ENCODE measurements around the gene CFAP77. TPM values are rescaled to one million over a fixed set of nuclear protein-coding genes. Genes with fewer than 3 reads are reported as not detected.
"Not testable (repeated sequence)": the region's sequence is repeated elsewhere in the genome, so short reads cannot be mapped to it uniquely, and the experiment has no call there.

Gene CFAP77
- total and polyA plus RNA-seq, 2 of the 13 experiments (the other 11 are each of a cell fraction or from before 2014, with no cell fraction given), result not detected

GRCh38 chr9:132378416-132378815 lies 31.6 kb upstream of the CFAP77 start:
- not testable (repeated sequence) for ATAC-seq

GRCh38 chr9:132381966-132382541 lies 28.0 kb upstream of the CFAP77 start:
- Histone ChIP-seq H3K4me1 (ENCODE audit: insufficient read depth, low read length) (no peaks in the 10 kb centered on the region), H3K4me3 (replicated peaks in 1 of 3; ENCODE audit: insufficient read depth in 1 of 3, low read depth in 2 of 3, low read length in 3 of 3) (no peak overlapping the region), H3K27ac (ENCODE audit: extremely low read length, insufficient read depth, low read length) (no peak overlapping the region), H3K9me3 (ENCODE audit: low read length) (no peaks in the 10 kb centered on the region), H3K4me2 (ENCODE audit: low read depth, low read length) (no peak overlapping the region), H3K79me2 (ENCODE audit: insufficient read depth, low read length) (no peaks in the 10 kb centered on the region), H4K20me1 (ENCODE audit: insufficient read depth, low read length) (no peaks in the 10 kb centered on the region), H3K9ac (ENCODE audit: insufficient read depth, low read depth, low read length) (no peak overlapping the region), H3K27me3 (ENCODE audit: control insufficient read depth in 1 of 2, insufficient read depth in 2 of 2, low read length in 2 of 2) (no peaks in the 10 kb centered on the region), H2AFZ (ENCODE audit: low read length) (no peak overlapping the region), H3K36me3 (replicated peaks in 1 of 2; ENCODE audit: control insufficient read depth in 1 of 2, insufficient read depth in 2 of 2, low read length in 2 of 2) (peaks cover 20 to 41% of the 10 kb centered on the region in 2 experiments; a peak in 4 of 5 replicates)
- 94% methylated on average over 9 of the region's 9 CpGs for WGBS (ENCODE audit: low lambda C conversion rate)
- ChIA-PET POLR2A (no interaction called here), CTCF (ENCODE audit: low intra/inter-chr PET ratio, low total read pairs) (no interaction called here)
- no TSS peak for BruUV-seq (replicated peaks)
- TF ChIP-seq SIN3A (IDR thresholded peaks at IDR 0.05; ENCODE audit: borderline replicate concordance, low read depth, low read length), result no peak
- TF ChIP-seq RARG (CRISPR knock-in tag; IDR thresholded peaks at IDR 0.05; ENCODE audit: low read depth), result no peak
- in situ Hi-C loops (cut with HindIII; ENCODE audit: extremely low pct_ligation_motif_present, low pct_unique_long_range_greater_than_20kb), result no loop called here
- no peak for ATAC-seq
- intact Hi-C loops (cut with micrococcal nuclease; ENCODE audit: unreplicated experiment), result no loop called here
- DNase-seq (ENCODE audit: low spot score), result no peak
- no peak for FAIRE-seq

More at GRCh38 chr9:132378416-132378815, 31.6 kb upstream of the CFAP77 start:
- H3K9ac ChIP-seq (ENCODE audit: insufficient read depth, low read depth, low read length); H2AFZ ChIP-seq (ENCODE audit: low read length); H3K79me2 ChIP-seq (ENCODE audit: insufficient read depth, low read length); H3K9me3 ChIP-seq (ENCODE audit: low read length); CTCF ChIA-PET (ENCODE audit: low intra/inter-chr PET ratio, low total read pairs); H3K27ac ChIP-seq (ENCODE audit: extremely low read length, insufficient read depth, low read length); intact Hi-C loops (cut with micrococcal nuclease; ENCODE audit: unreplicated experiment); DNase-seq (ENCODE audit: low spot score); H3K4me2 ChIP-seq (ENCODE audit: low read depth, low read length); H3K4me3 ChIP-seq (replicated peaks in 1 of 3; ENCODE audit: insufficient read depth in 1 of 3, low read depth in 2 of 3, low read length in 3 of 3); FAIRE-seq; in situ Hi-C loops (cut with HindIII; ENCODE audit: extremely low pct_ligation_motif_present, low pct_unique_long_range_greater_than_20kb); BruUV-seq (replicated peaks); H3K27me3 ChIP-seq (ENCODE audit: control insufficient read depth in 1 of 2, insufficient read depth in 2 of 2, low read length in 2 of 2); H3K4me1 ChIP-seq (ENCODE audit: insufficient read depth, low read length); POLR2A ChIA-PET; H4K20me1 ChIP-seq (ENCODE audit: insufficient read depth, low read length): not testable (repeated sequence)
- WGBS (ENCODE audit: low lambda C conversion rate), result 94% methylated on average over 3 of the region's 3 CpGs
- H3K36me3 ChIP-seq (replicated peaks in 1 of 2; ENCODE audit: control insufficient read depth in 1 of 2, insufficient read depth in 2 of 2, low read length in 2 of 2), result peaks cover 14 to 31% of the 10 kb centered on the region in 2 experiments; a peak in 4 of 5 replicates
- peak; percentile 87 for TF ChIP-seq MNT (IDR thresholded peaks at IDR 0.05)
